Omental fat pad (tissue), 4 donors: ENCODE measurements around the gene PNPLA5. TPM values are rescaled to one million over a fixed set of nuclear protein-coding genes. Genes with fewer than 3 reads are reported as not detected.

Source experiments
- ATAC-seq: fragments of 150-250 bp; one replicate; pipeline ENCODE4 v1.9.1; 2016; ENCODE audit warnings: mild to moderate bottlenecking, moderate library complexity; ENCODE audit not compliant: low FRiP score
- DNase-seq: peaks from one replicate; pipeline ENCODE4 v3.0.0-alpha.2; 2019; ENCODE audit warnings: low spot score
- total RNA-seq, 4 donors: library from RNA; depleted of rRNA; stranded (reverse); fragments of >200 nt; gene quantifications; one replicate each; pipeline ENCODE4 v1.1.0, GENCODE V29; 2016
- TF ChIP-seq, protein P1 (sequence below), 3 donors: fragments of 450-650 bp; IDR thresholded peaks; one replicate each; pipeline ENCODE4 v1.5.1; 2016 to 2017; ENCODE audit warnings: antibody characterized with exemption in 3 of 3, mild to moderate bottlenecking in 3 of 3, moderate library complexity in 2 of 3

Gene PNPLA5
- total RNA-seq, 4 donors from 2014 or later: not detected

DNA sequence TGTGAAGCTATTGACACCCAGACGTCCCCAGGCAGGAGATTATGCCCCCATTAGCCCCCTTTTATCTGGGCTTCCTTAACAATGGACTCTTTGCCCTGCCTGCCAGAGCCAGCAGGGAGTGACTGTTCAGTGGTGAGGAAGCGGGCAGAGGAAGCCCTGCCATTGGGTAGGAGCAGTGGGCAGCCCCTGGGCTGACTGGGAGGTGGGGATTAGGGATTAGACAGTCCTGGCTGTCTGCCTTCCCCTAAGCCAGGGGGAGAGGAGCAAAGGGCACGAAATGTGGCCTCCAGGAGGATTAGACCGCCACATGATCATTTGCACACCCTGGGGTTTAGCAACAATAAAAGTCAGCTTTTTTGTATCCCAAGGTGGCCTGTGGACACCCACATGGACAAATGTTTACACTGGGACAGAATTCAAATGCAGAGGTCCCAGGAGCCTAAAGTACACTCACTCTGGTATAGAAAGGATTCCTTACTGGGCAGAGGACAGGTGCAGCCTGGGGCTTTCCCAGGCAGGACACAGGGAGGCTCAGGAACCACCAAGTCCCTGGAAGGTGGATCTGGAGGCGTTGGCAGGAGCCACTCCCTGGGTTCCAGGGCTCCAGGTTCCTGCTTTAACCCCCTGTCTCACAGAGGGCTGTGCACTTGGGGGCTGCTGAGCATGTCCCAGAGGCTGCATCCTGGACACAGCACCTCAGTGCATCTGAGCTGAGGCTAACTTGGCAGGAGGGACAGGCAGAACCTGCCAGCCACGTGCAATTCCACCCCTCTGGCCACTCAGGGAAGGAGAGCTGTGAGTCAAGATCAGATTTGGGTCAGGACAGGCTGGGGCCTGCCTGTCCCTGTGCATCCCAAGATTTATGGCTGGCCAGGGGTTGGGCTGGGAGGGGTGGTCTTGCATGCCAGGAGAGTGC is 33.9 kb upstream of the PNPLA5 start:
- DNase-seq (no peak), ATAC-seq (no peak)
- TF ChIP-seq, protein P1, sequence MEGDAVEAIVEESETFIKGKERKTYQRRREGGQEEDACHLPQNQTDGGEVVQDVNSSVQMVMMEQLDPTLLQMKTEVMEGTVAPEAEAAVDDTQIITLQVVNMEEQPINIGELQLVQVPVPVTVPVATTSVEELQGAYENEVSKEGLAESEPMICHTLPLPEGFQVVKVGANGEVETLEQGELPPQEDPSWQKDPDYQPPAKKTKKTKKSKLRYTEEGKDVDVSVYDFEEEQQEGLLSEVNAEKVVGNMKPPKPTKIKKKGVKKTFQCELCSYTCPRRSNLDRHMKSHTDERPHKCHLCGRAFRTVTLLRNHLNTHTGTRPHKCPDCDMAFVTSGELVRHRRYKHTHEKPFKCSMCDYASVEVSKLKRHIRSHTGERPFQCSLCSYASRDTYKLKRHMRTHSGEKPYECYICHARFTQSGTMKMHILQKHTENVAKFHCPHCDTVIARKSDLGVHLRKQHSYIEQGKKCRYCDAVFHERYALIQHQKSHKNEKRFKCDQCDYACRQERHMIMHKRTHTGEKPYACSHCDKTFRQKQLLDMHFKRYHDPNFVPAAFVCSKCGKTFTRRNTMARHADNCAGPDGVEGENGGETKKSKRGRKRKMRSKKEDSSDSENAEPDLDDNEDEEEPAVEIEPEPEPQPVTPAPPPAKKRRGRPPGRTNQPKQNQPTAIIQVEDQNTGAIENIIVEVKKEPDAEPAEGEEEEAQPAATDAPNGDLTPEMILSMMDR (IDR thresholded peaks at IDR 0.05): no peak

DNA sequence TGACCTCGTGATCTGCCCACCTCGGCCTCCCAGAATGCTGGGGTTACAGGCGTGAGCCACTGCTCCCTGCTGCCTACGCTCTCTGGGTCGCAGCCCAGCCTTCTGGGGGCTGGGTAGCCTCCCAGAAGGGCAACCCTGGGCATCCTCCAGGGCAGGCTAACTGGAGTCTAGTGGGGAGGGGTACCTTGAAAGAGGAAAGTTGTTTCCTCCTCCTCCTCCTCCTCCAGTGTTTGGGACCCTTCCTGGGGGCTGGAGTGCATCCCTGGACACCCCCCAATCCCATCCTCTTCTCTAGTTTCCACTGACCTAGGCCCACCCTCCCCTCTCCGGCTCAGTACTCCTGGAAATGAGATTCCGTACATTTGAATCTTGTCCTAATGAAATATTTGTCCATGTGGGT is 33.1 kb upstream of the PNPLA5 start:
- no peak for ATAC-seq

DNA sequence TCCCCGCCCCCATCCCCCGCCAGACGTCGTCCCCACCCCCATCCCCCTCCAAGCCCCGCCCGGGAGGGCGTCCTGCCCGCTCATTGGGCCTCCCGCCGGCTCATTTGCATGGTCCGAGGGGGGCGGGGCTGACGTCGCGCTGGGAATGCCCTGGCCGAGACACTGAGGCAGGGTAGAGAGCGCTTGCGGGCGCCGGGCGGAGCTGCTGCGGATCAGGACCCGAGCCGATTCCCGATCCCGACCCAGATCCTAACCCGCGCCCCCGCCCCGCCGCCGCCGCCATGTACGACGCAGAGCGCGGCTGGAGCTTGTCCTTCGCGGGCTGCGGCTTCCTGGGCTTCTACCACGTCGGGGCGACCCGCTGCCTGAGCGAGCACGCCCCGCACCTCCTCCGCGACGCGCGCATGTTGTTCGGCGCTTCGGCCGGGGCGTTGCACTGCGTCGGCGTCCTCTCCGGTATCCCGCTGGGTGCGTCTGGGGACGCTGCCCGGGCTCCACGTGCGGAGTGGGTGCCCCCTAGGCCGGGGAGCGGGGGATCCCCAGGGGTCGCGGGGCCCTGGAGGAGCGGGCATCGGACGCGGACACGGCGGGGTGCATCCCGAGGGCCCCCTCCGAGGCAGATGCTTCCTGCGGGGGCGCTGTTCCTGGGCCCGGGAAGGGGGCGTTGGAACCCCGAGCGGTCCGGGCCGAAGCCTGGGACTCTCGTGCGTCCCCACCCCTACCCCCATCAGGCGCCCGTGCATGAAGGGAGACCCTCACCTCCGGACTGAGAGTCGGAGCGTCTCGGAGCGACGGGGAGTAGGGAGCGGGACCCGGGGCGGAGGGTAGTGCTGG is 32.0 kb upstream of the PNPLA5 start, which contains the start of gene PNPLA3:
PNPLA3 (plus strand) TSS at position 175 of the 834 bp plus-strand sequence; CDS start at position 282, 107 bp downstream.
- TF ChIP-seq, protein P1 (IDR thresholded peaks at IDR 0.05): no peak
- peak; percentile 96 for ATAC-seq

More for the DNA sequence above, 33.1 kb upstream of the PNPLA5 start:
- TF ChIP-seq, protein P1 (IDR thresholded peaks at IDR 0.05): no peak
- no peak for DNase-seq

DNA sequence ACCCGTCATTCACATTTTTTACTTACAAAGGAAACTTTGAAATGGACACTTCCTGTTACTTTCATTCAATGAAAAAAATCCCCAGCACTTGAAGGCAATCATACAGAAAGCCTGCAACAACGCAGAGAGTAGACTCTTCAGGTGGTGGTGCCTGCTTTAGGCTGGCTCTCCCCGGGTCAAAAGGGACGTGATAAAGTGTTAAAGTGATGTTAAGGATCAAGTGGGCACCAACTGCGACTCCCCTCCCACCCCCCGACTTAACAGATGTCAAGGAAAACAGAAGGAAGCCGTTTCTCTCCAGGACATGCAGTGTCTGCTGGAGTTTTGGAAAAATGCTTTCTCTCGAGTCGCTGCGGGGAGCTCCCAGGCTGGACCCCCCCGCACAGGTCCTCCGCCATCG is 31.4 kb upstream of the PNPLA5 start:
- TF ChIP-seq, protein P1 (IDR thresholded peaks at IDR 0.05): no peak
- DNase-seq (no peak), ATAC-seq (no peak)

More for the DNA sequence above, 32.0 kb upstream of the PNPLA5 start, which contains the start of gene PNPLA3:
- DNase-seq: peak; percentile 86

DNA sequence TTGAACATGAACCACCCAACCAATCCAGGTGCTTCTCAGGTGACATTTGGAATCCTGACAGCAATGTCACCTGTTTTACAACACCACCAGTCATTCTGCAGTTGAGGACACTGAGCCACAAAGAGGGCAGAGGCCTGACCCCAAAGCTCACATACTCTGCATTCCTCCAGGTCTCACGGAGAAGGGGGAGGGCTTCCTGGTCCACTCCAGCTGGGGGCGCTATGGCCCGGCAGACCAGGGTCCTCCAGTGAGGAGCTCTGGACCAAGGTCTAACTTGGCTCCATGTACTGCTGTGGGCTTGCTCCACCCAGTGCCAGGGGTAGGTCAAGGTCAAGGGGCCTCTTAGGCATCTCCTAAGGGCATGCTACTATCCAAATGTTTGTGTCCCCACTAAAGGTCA is 30.3 kb upstream of the PNPLA5 start:
- no peak for ATAC-seq
- TF ChIP-seq, protein P1 (IDR thresholded peaks at IDR 0.05): no peak
- DNase-seq: no peak

DNA sequence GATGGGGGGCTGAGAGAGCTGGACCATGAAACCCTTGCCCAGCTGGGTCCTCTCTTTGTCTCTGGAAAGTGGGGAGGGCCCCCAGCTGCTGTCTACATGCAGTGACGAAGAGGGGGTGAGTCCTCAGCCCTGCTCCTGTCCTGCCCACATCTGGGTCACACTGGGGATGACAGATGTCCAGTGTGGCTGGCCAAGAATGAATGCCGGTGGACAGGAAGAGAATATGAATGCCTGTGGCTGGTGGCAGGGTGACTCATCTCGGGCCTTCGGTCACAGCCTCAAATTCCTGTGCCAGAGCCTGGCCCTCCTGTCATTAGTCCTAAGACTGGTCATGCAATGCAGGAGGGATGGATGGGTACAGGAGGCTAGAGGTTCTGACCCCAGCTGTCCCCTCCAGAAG is 29.6 kb upstream of the PNPLA5 start:
- ATAC-seq: no peak
- no peak for DNase-seq
- TF ChIP-seq, protein P1 (IDR thresholded peaks at IDR 0.05): no peak
